AG08396 (cell line): ENCODE measurements around the gene PPIG.
"Not testable (repeated sequence)": the region's sequence is repeated elsewhere in the genome, so short reads cannot be mapped to it uniquely, and the experiment has no call there.

Source experiments
- DNase-seq: peaks from one replicate; pipeline ENCODE4 v3.0.0; 2012; ENCODE audit warnings: low spot score, mixed read lengths

The PPIG gene

GRCh38 chr2:169584005-169584877 is at the start of gene PPIG:
TSS of gene PPIG (plus strand) at chr2:169584351. CDS start at chr2:169604042, 19,691 bp downstream.
- peak; percentile 90 for DNase-seq

DNA sequence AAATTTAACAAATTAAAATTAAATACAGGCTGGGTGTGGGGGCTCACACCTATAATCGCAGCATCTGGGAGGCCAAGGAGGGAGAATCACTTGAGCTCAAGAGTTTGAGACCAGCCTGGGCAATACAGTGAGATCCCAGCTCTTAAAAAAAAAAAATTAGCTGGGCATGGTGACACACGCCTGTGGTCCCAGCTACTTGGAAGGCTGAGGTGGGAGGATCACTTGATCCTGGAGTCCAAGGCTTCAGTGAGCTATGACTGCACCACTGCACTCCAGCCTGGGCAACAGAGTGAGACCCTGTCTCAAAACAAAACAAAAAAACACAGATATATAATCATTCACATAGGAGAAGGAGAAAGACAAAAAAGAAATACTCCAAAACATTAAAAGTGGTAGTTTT is 44.7 kb upstream of the PPIG start:
- DNase-seq, result not testable (repeated sequence)

DNA sequence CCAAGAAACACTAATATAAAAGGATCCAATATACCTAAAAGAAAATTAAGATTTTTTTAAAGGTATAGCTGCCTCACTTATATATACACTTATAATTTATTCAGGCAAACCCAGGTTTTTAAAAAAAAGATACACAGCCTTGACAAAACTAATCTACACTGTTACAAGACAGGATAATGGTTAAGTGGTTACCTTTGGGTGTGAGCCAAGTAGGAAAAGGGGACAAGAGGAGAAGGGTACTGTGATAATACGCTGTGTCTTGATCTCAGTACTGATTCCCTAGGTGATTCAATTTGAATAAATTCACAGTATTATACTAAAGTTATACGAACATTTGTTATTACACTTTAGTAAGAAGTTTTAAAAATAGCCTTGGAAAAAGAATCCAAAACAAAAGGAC is 44.0 kb upstream of the PPIG start:
- no peak for DNase-seq

DNA sequence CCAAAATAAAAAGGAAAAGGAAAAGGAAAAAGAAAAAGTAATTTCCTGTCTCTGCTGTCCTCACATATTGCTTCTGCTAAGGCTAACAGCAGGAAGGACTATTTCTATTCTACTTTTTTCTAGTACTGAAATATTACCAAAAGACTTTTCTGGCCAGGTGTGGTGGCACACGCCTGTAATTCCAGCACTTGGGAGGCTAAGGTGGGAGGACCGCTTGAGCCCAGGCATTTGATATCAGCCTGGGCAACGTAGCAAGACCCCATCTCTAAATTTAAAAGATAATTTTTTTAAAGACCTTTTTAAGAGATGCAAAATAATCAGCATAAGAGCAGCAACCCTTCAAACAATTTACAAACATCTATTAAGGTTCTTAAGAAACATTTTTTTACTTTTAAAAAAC is 41.7 kb upstream of the PPIG start:
- DNase-seq, result no peak

DNA sequence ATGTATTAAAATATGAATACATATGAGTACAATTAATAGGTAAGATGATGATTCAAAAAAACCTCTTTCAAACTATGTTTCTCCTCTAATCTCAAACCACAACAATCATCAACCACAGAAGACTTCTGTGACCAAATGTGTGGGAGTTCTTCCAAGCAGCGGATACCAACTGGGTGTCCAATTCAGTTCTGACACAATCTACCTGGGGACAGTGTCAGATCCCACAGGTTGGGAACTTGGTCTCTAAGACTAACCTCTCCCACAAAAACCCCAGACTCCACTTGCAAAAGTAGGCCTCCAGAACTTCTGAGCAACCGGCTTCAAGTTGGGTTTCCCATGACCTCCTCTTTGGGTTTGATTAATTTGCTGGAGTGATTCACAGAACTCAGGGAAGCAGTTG is 37.4 kb upstream of the PPIG start:
- no peak for DNase-seq

DNA sequence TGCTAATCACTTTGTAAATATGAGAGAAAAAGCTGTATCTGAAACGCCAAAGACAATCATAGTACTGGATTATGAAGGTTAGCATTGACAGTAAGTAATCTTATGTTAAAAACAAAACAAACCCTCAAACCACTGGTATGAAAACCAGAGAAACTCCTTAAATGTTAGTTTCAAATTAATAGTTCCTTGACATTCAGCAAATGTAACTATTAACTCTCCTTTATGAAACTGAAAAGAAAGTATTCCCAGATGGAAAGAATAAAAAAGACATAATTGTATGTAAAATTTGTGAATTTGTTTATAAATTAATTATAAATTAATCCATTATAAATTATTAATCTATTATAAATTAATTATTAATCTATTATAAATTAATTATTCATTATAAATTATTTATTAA is 22.8 kb upstream of the PPIG start:
- no peak for DNase-seq

GRCh38 chr2:169562084-169562483 is 22.1 kb upstream of the PPIG start:
- not testable (repeated sequence) for DNase-seq

DNA sequence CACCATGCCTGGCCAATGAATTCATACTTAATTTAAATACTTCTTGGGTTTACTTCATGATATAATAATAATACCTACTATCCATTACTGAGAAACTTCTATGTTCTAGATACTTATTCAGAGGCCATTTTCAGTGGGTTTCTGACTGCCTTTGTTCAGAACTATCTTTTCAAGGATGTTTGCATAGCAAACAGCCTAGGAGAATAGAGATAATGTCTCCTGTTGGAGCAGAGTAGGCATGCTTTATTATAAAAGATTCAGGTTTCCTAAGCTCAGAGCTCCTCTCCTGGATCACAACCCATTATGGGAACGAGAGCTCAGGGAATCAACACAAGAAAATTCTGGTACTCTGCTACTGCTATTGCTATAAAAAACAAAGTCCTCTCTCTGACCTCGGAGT is 21.6 kb upstream of the PPIG start:
- no peak for DNase-seq

DNA sequence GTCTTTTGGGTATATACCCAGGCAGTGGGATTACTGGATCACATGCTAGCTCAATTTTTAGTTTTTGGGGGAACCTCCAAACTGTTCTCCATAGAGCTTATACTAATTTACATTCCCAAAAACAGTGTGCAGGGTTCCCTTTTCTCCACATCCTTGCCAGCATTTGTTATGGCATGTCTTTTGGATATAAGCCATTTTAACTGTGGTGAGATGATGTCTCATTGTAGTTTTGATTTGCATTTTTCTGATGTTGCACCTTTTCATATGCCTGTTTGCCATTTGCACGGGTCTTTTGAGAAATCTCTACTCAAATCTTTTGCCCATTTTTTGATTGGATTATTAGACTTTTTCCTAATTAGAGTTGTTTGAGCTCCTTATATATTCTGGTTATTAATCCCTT is 18.5 kb upstream of the PPIG start:
- no peak for DNase-seq

- no peak for DNase-seq
These were observed 14.2 kb upstream of the PPIG start for GRCh38 chr2:169569948-169570347.

- not testable (repeated sequence) for DNase-seq
These were observed 13.4 kb upstream of the PPIG start for GRCh38 chr2:169570752-169571151.

DNA sequence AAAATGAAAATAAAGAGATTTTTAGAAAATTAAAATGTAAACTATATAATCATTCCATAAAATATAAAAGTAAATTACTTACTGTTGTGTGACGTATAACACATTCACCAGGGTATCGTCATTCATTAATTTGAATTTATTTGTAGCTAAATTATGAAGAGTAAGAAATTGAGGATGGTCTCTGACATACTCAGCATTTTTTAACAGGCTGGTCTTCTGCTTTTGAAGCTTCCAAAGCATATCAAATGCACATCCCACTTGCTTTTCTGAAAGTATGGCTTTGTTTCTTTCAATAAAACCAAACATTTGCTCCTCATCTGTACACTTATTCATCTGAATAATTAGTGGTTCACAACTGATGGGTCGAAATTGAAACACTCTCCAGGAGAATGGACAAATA is 12.6 kb upstream of the PPIG start:
- DNase-seq, result no peak

DNA sequence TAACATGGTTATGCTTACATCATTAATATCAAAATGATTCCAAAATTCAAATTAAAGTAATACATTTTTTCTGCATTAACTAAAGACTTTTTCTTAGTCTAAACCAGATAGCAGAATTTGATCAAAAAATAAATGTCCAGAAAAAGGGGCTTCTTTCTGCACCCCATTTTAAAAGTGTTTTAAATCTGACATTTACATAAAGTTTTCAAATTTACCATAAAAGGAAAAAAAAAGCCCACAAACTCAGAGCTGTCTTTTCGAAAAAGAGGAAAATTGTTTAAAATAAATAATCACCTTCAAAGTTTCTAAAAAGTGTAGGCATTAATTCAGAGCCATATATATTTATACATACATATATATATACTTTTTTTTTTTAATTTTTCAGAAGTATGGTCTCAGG is 12.0 kb upstream of the PPIG start:
- no peak for DNase-seq

DNA sequence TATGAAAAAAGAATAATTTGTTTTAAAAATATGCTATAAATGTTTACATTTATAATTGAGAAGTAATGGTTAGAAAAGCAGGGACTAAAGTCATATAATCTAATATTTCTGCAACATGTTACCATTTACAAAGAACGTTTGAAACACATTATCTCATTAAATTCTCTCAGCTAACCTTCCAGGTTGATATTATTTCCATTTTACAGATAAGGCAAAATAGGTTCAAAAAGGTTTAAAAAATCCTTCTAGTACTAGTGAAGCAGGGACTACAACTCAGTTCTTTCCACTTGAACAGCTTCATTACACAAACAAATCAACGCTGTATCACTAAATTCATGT is 11.4 kb upstream of the PPIG start:
- DNase-seq, result no peak

DNA sequence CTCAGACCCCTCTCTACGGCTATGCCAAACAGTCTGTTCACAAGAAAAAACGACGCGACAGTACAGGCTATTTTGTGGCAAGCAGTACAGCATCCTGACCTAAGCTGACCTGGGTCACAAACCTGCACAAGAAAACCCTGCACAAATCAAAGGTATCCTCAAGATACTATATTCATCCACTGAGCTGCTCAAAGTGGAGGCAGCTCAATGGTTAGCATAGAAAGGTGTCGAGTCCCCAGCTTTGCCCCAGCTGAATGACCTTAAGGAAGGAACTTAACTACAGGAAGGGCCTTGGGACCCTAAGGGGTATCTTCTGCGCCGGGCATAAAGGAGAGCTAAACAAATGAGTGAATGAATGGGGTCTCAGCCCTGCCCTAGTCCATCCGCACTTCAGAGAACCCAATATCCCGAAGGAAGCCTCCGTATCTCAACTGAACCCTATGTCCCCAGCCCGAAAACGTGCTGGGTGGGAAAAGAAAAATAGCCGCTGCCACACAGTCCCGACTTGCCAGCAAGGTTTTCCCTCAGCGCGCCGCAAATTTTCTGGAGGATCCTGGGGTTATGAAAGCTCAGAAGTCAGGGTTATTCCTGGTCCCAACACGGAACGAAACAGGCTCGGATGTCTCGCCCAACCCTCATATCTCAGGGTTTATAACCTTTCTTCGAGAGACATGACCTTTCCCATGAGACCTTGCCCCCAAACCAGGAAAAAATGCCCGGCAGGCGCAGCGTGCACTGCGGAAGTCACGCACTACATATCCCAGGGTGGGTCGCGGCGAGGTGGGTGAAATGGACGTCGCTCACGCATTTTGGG is 10.8 kb upstream of the PPIG start, which contains the start of gene FASTKD1:
TSS of gene FASTKD1 (minus strand) at position 706 of the 814 bp plus-strand sequence. CDS start 1,836 bp downstream, outside the sequence.
- peak; percentile 91 for DNase-seq

DNA sequence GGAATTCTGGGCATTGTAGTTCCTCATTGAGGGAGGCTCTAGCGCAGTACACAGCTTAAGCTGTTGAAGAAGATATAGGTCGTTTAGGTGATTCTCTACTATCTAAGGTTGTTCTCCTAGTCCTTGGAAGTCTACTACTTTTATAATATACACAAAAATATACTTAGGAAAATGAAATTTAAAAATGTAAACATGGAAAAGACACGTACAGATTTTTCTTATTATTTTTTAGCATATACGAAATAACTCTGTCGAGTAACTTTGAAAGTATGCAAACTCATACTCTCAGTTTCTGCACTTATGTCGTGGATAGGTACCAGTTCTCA is 10.2 kb upstream of the PPIG start:
- DNase-seq, result no peak

- not testable (repeated sequence) for DNase-seq
These were observed 9.6 kb upstream of the PPIG start for GRCh38 chr2:169574539-169574938.

GRCh38 chr2:169575264-169575663 is 8.9 kb upstream of the PPIG start:
- DNase-seq, result not testable (repeated sequence)

DNA sequence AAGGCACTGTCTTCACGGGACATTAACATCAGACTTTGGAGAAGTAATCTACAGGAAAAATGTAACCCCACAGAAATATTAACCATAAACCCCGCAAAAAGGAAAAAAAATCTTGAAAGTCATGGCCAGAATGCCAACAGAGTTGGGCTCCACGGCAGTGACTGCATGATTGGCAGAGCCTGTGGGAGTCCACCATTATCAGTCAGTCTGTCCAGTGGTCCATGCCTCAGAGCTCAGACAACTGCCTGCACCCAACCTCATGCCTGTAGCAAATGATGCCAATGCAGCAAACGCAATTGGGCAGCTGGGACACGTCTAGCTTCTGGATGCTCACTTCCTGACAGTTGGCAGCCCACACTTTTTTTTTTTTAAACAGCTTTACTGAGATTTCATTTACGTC is 5.1 kb upstream of the PPIG start:
- DNase-seq, result no peak

DNA sequence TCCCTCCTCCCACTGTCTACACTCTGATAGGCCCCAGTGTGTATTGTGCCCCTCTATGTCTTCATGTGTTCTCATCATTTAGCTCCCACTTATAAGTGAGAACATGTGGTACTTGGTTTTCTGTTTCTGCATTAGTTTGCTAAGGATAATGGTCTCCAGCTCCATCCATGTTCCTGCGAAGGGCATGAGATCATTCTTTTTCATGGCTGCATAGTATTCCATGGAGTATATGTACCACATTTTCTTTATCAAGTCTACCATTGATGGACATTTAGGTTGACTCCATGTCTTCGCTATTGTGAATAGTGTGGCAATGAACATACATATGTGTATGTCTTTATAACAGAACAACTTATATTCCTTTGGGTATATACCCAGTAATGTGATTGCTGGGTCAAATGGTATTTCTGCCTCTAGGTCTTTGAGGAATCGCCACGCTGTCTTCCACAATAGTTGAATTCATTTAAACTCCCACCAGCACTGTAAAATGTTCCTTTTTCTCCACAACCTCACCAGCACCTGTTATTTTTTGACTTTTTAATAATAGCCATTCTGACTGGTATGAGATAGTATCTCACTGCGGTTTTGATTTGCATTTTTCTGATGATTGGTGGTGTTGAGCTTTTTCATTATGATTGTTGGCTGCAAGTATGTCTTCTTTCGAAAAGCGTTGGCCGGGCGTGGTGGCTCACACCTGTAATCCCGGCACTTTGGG is 1.4 kb upstream of the PPIG start:
- DNase-seq, result not testable (repeated sequence)

- no peak for DNase-seq
These were observed 633 bp upstream of the PPIG start for GRCh38 chr2:169583518-169583917.

DNA sequence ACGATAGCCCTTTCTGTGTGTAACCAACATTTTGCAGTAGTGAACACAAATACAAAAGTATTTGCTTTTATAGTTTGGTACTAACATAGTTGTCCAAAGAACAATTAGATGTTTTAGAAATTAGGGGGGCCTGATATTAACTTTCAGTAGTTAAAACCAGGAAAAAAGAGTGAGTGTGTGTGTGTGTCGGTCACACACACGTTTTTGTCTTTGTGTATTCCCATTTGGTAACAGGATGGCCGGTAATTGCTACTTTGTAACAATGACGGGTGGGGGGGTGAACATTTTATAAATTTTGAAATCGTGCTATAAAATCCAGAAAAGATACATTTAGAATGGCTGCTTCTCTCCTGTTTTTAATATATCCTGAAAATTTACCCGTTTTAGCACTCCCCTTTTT is 1.5 kb downstream of the PPIG start:
- no peak for DNase-seq

DNA sequence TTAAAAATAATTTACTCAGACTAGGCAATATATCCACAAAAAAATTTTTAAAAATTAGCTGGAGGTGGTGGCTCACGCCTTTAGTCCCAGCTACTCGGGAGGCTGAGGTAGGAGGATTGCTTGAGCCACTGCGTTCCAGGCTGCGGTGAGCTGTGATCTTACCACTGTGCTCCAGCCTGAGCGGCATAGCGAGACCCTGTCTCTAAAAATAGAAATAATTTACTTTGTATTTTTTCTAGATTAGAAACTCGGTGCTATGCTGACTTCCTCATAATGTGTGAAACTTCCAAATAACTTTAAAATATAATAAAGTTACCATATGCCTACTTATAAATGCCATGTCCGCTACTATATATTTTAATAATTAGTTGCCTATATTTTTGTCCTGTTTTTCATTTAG is 6.7 kb downstream of the PPIG start:
- no peak for DNase-seq
